Esophagus squamous epithelium (tissue), 4 donors: ENCODE measurements around the gene TOX2.

Experiments used
- POLR2A ChIP-seq, 4 donors: fragments of 450-650 bp; IDR thresholded peaks; one replicate each; pipeline ENCODE4 v1.6.1; 2017; ENCODE audit warnings: antibody characterized with exemption in 4 of 4, mild to moderate bottlenecking in 4 of 4, moderate library complexity in 3 of 4
- TF ChIP-seq, protein P1 (sequence below), 6 experiments: fragments of 450-650 bp in 4 of 6; fragments of 200-600 bp in 2 of 6; sonication (generic) in 2 of 6; IDR thresholded peaks; one replicate each; pipeline ENCODE4 v1.5.1; 2016 to 2019; ENCODE audit warnings: antibody characterized with exemption in 6 of 6, mild to moderate bottlenecking in 4 of 6, moderate library complexity in 4 of 6

DNA sequence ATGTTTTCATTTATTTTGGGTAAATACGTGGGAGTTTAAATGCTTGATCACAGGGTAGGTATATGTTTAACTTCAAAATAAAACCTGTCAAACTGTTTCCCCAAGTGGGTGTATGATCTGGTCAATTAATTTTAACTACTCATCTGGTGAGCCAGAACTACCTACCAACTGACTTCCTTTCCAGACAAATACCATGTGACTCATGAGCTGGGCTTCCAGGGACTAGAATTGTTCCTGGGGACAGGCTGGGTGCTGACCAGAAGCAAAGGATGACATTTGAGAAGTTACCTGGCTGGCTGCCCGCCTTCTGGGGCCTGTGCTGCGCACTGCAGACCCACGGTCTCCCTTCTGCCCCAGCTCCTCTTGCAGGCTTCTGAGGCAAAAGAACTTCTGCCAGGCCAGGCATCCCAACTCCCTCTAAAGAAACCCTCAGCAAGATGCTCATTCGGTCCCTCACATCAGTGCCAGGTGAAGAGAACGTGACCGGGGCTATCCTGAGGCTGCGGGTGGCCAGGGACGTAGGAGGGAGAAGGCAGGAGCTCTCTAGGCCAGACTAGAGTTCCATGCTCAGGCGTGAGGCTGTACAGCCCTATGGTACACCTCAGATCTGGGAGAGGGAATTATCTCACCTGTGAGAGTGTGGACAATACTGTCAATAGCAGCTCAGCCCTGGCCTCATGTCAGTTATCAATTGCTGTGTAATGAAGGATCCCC, 168.7 kb downstream of the TOX2 start:
- TF ChIP-seq, protein P1, sequence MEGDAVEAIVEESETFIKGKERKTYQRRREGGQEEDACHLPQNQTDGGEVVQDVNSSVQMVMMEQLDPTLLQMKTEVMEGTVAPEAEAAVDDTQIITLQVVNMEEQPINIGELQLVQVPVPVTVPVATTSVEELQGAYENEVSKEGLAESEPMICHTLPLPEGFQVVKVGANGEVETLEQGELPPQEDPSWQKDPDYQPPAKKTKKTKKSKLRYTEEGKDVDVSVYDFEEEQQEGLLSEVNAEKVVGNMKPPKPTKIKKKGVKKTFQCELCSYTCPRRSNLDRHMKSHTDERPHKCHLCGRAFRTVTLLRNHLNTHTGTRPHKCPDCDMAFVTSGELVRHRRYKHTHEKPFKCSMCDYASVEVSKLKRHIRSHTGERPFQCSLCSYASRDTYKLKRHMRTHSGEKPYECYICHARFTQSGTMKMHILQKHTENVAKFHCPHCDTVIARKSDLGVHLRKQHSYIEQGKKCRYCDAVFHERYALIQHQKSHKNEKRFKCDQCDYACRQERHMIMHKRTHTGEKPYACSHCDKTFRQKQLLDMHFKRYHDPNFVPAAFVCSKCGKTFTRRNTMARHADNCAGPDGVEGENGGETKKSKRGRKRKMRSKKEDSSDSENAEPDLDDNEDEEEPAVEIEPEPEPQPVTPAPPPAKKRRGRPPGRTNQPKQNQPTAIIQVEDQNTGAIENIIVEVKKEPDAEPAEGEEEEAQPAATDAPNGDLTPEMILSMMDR (IDR thresholded peaks at IDR 0.05): no peak
- no peak for TF ChIP-seq POLR2A (IDR thresholded peaks at IDR 0.05)
